T1000 (cell line): ENCODE results near the gene ZSWIM3.
"Not testable (repeated sequence)": the region's sequence is repeated elsewhere in the genome, so short reads cannot be mapped to it uniquely, and the experiment has no call there.

Experiments used
- DNase-seq: peaks from one replicate; lab custom pipeline; 2025; ENCODE audit warnings: mixed read lengths; lab: John Stamatoyannopoulos, UW

The ZSWIM3 gene

GRCh38 chr20:45890985-45891983 is 33.9 kb downstream of the ZSWIM3 start, which contains the start of the genes CTSA and NEURL2:
CTSA (plus strand) TSS chr20:45891335; CDS start chr20:45891569, 234 bp downstream.
NEURL2 (minus strand) TSS chr20:45891208; CDS start chr20:45890991, 217 bp downstream.
- peak; percentile 95 for DNase-seq

DNA sequence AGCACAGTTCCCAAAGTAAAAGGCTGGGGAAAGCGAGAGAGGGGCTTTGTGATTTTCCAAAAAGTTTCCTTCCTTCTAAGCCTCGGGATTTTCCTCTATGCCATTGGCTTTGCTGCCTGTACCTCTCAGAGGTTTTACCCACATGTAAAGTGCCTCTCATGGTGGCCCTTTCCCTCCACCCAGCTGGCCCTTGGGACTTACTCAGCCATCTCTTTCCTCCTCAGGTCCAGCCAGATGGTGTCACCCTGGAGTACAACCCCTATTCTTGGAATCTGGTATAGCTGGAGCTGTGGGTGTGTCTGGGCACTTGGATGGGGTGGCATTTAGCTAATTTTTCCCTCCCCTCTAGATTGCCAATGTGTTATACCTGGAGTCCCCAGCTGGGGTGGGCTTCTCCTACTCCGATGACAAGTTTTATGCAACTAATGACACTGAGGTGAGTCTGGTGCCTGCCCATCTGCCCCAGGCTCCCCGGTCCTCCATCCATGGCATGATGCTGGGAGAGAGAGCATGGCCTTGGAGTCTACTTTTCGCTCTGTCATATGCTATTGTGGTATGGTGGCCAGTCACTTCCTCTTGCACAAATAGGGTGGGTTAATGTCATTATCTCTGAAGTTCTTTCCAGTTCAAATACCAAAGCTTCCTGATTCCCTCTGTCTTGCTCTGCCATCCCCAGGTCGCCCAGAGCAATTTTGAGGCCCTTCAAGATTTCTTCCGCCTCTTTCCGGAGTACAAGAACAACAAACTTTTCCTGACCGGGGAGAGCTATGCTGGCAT is 34.8 kb downstream of the ZSWIM3 start:
- no peak for DNase-seq

DNA sequence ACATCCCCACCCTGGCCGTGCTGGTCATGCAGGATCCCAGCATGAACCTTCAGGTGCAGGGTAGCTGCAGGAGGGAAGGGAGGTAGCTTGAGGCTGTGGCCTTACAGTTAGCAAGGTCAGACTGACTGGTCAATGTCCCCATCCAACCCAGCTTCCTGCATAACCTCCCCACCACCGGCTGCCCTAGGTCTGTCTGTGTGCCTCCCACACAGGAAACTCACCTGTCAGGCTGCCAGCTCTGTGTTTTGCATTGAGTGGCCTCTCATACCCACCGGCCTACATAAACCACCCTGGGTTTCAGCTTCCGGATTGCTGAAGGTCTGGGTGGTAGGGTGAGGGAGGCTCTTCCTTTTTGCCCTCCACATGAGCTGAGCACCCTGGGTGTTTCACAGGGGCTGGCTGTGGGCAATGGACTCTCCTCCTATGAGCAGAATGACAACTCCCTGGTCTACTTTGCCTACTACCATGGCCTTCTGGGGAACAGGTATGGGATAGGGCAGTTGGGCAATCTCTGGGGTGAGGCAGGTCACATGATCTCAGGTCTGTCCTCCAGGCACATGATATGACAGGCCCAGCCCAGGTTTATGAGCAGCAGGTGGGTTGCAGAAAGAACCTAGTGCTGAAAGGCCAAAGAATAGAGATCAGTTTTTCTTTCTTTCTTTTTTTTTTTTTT is 35.5 kb downstream of the ZSWIM3 start:
- DNase-seq: no peak

- no peak for DNase-seq
These were observed 36.4 kb downstream of the ZSWIM3 start for GRCh38 chr20:45893831-45894230.

- no peak for DNase-seq
These were observed 37.4 kb downstream of the ZSWIM3 start for GRCh38 chr20:45894797-45895196.

- DNase-seq: no peak
These were observed 39.3 kb downstream of the ZSWIM3 start for GRCh38 chr20:45896641-45897161.

DNA sequence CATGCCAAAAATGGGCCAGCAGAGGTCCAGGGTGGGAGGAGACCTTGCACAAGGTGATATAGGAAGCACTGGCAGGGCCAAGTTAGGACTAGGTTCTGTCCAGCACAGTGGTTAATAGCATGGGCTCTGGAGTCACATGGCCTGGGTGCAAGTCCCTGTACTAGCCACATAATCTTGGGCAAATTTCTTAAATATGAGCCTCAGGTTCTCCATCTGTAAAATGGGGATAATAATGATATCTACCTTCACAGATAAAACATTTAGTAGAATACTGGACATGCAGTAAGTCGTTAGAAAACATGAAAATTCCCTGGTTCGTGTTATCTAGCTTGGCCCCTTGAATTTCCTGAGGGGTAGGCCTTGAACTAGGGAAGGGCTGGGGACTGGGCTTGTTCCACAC is 39.9 kb downstream of the ZSWIM3 start:
- DNase-seq: no peak

DNA sequence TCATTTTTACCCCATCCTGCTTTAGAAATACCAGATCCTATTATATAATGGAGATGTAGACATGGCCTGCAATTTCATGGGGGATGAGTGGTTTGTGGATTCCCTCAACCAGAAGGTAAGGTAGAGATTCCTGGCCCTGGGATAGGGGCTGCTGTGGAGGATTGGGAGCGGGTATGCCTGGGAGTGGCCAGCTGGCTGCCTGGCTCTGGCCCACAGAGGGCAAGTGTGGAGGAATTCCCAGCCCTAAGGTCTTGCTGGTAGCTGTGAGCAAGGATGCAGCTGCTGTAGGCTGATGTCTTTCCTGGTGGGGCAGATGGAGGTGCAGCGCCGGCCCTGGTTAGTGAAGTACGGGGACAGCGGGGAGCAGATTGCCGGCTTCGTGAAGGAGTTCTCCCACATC is 40.3 kb downstream of the ZSWIM3 start:
- no peak for DNase-seq

DNA sequence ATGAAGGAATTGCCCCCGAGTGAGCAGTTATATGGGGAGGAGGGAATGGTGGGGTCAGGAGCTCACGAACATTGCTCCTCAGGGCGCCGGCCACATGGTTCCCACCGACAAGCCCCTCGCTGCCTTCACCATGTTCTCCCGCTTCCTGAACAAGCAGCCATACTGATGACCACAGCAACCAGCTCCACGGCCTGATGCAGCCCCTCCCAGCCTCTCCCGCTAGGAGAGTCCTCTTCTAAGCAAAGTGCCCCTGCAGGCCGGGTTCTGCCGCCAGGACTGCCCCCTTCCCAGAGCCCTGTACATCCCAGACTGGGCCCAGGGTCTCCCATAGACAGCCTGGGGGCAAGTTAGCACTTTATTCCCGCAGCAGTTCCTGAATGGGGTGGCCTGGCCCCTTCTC is 40.9 kb downstream of the ZSWIM3 start:
- DNase-seq: no peak

DNA sequence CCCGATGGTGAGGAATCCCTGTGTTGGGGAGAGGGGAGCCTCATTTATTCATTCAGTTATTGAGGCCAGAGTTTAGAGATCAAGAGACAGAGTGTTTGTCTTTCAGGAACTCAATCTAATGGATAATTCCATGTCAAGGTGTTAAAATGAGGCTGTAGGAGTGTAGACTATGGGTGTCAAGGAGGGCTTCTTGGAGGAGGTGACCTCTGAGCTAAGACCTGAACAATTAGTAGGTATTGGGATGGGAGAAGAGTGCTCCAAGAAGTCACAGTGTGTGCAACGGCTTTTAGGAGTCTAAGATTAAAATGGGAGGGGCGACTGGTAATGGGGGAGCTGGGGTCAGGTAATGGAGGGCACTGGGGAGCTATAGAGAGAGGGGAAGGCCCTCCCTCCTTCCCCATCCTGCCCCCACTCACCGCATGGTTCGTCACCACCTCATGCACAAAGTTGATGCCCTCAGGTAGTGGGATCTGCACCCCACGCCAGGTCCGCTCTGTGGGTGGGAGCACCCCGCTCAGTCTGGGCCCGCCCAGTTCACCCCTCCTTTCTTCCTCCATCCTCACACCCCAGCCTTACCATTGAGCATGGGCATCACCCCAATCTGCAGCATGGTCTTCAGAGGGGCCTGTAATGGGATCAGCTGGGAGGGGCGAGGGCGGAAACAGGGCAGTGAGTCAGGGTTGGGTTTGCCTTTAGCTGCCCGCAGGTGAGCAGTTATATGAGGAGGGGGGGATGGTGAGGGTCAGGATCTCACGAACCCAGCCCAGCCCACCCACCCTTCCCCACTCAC is 41.8 kb downstream of the ZSWIM3 start:
- no peak for DNase-seq

GRCh38 chr20:45901332-45901731 is 43.9 kb downstream of the ZSWIM3 start:
- not testable (repeated sequence) for DNase-seq

DNA sequence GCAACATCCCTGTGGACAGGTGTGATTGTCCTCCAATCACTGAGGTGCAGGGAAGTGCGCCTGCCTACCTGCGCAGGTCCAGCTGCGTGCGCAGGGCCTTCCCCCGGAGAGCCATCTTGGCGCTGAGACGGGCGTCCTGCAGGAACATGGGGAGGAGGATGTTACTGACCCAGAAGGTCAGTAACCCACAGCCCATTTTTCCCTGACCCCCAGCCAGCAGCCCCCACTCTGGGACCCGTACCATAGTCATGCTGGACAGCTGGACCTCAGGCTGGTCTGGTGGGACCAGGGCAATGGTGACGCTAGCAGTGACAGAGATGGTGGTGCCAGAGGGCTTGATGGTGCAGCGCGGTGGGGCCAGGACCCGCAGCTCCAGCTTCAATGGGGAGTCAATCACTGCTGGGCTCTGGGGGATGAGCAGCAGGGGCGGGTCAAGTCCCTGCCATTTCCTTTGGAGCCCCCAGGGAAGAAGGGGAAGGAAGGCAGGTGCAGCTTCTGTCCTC is 44.8 kb downstream of the ZSWIM3 start:
- no peak for DNase-seq

- no peak for DNase-seq
These were observed 47.4 kb downstream of the ZSWIM3 start for GRCh38 chr20:45904583-45905504.

GRCh38 chr20:45905505-45906079 is 48.2 kb downstream of the ZSWIM3 start:
- DNase-seq: peak; percentile 89

GRCh38 chr20:45907219-45907948 is 50.0 kb downstream of the ZSWIM3 start:
- DNase-seq: no peak

DNA sequence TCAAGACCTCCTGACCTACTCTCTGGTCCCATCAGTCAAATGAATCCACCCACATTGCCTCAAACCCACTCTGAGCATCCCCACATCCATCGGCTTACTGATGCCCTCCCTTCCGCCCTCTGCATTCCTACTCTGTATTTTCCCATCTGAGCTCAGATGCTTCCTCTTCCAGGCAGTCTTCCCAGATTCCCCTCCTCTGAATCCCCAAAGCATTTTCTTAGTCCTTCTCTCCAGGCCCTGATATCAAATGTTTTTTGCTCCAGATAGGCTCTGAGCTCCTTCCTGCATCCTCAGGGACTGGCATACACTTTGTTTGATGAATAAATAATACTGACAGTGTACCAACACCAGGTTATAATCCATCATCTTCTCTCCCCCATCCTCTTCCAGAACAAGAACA is 50.7 kb downstream of the ZSWIM3 start:
- DNase-seq: no peak

GRCh38 chr20:45909336-45909808 is 52.0 kb downstream of the ZSWIM3 start:
- DNase-seq: no peak
